ENCODE measurements around the gene HIPK3.

DNA sequence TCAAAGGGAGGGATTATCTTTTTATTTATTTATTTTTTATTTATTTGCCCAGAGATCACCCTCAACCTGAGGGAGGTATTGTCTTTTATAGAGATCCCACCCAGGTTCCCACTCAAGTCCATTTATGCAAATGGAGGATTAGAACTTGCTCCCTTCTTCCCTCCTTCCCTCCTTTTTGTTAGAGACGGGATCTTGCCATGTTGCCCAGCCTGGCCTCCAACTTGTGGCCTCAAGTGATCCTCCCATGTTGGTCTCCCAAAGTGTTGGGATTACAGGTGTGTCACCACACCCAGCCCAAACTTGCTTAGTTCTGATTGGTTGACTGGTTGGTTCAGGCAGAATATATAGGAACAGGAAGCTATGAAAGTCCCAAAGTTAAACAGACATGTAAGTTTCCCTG is 51.9 kb downstream of the HIPK3 start:
- TF ChIP-seq POLR2A (IDR thresholded peaks at IDR 0.05; ENCODE audit: low read depth, low read length) (no peak), TAF1 (IDR thresholded peaks at IDR 0.05; ENCODE audit: low read depth, low read length) (no peak), POLR2AphosphoS5 (IDR thresholded peaks at IDR 0.05; ENCODE audit: low read depth, low read length) (no peak)

Data from GM12891 (cell line).